IPS-18a (cell line): ENCODE measurements around the gene SMG5.
"Not testable (repeated sequence)": the region's sequence is repeated elsewhere in the genome, so short reads cannot be mapped to it uniquely, and the experiment has no call there.

Source experiments
- H3K27ac ChIP-seq: one replicate; pipeline ENCODE4 v1.5.1; 2013; ENCODE audit warnings: low read length
- H3K27me3 ChIP-seq: one replicate; pipeline ENCODE4 v1.6.1; 2013; ENCODE audit warnings: mild to moderate bottlenecking, low read length; ENCODE audit not compliant: control insufficient read depth, insufficient read depth
- H3K36me3 ChIP-seq: one replicate; pipeline ENCODE4 v1.6.1; 2013; ENCODE audit warnings: low read depth, low read length; ENCODE audit not compliant: control insufficient read depth
- H3K4me1 ChIP-seq: one replicate; pipeline ENCODE4 v1.6.1; 2013; ENCODE audit warnings: low read depth, low read length; ENCODE audit not compliant: control insufficient read depth
- H3K4me3 ChIP-seq: one replicate; pipeline ENCODE4 v1.5.1; 2013; ENCODE audit warnings: low read length
- H3K9ac ChIP-seq: one replicate; pipeline ENCODE4 v1.6.1; 2013; ENCODE audit warnings: mild to moderate bottlenecking, low read length, moderate library complexity
- H3K9me3 ChIP-seq: one replicate; pipeline ENCODE4 v1.6.1; 2013; ENCODE audit warnings: low read depth, low read length; ENCODE audit not compliant: control insufficient read depth

Gene SMG5

GRCh38 chr1:156225677-156226014 is 57.0 kb downstream of the SMG5 start:
- H3K27me3 ChIP-seq = no peaks in the 10 kb centered on the region
- peaks cover 42% of the 10 kb centered on the region for H3K36me3 ChIP-seq
- H3K9me3 ChIP-seq = no peaks in the 10 kb centered on the region
- no peak overlapping the region for H3K4me3 ChIP-seq
- no peak overlapping the region for H3K9ac ChIP-seq
- H3K4me1 ChIP-seq = no peaks in the 10 kb centered on the region
- no peak overlapping the region for H3K27ac ChIP-seq

- Histone ChIP-seq H3K4me1 (no peaks in the 10 kb centered on the region), H3K27ac (no peak overlapping the region), H3K36me3 (peaks cover 37% of the 10 kb centered on the region), H3K4me3 (no peak overlapping the region), H3K9me3 (no peaks in the 10 kb centered on the region), H3K9ac (no peak overlapping the region), H3K27me3 (no peaks in the 10 kb centered on the region)
These were observed 60.5 kb downstream of the SMG5 start for GRCh38 chr1:156221986-156222692.

- H3K9me3 ChIP-seq = no peaks in the 10 kb centered on the region
- no peaks in the 10 kb centered on the region for H3K27me3 ChIP-seq
- no peak overlapping the region for H3K27ac ChIP-seq
- H3K9ac ChIP-seq = no peak overlapping the region
- peaks cover 27% of the 10 kb centered on the region for H3K36me3 ChIP-seq
- no peaks in the 10 kb centered on the region for H3K4me1 ChIP-seq
- H3K4me3 ChIP-seq = no peak overlapping the region
These were observed 62.4 kb downstream of the SMG5 start for GRCh38 chr1:156220226-156220625.

GRCh38 chr1:156217871-156218270 is 64.8 kb downstream of the SMG5 start:
- no peak overlapping the region for H3K9ac ChIP-seq
- no peaks in the 10 kb centered on the region for H3K4me1 ChIP-seq
- H3K4me3 ChIP-seq = no peak overlapping the region
- H3K27me3 ChIP-seq = no peaks in the 10 kb centered on the region
- no peak overlapping the region for H3K27ac ChIP-seq
- no peaks in the 10 kb centered on the region for H3K9me3 ChIP-seq
- peaks cover 22% of the 10 kb centered on the region for H3K36me3 ChIP-seq

GRCh38 chr1:156216361-156217086 is 66.1 kb downstream of the SMG5 start:
- not testable (repeated sequence) for H3K9me3 ChIP-seq, H3K4me1 ChIP-seq, H3K27ac ChIP-seq, H3K27me3 ChIP-seq, H3K9ac ChIP-seq, H3K4me3 ChIP-seq
- peaks cover 12% of the 10 kb centered on the region for H3K36me3 ChIP-seq

- H3K9ac ChIP-seq = peak overlapping the region; percentile 97
- H3K27ac ChIP-seq = no peak overlapping the region
- H3K4me3 ChIP-seq = peak overlapping the region; percentile 85
- H3K9me3 ChIP-seq = no peaks in the 10 kb centered on the region
- peaks cover 15% of the 10 kb centered on the region for H3K36me3 ChIP-seq
- peaks cover 7% of the 10 kb centered on the region for H3K4me1 ChIP-seq
- no peaks in the 10 kb centered on the region for H3K27me3 ChIP-seq
These were observed 68.4 kb downstream of the SMG5 start for GRCh38 chr1:156214024-156214748.

- peaks cover 7% of the 10 kb centered on the region for H3K4me1 ChIP-seq
- peak overlapping the region; percentile 97 for H3K27ac ChIP-seq
- no peaks in the 10 kb centered on the region for H3K9me3 ChIP-seq
- H3K4me3 ChIP-seq = peak overlapping the region; percentile 85
- H3K9ac ChIP-seq = peak overlapping the region; percentile 97
- H3K27me3 ChIP-seq = no peaks in the 10 kb centered on the region
- peaks cover 17% of the 10 kb centered on the region for H3K36me3 ChIP-seq
These were observed 69.0 kb downstream of the SMG5 start for GRCh38 chr1:156213644-156213966.

GRCh38 chr1:156212833-156213643 is 69.6 kb downstream of the SMG5 start, which contains the start of gene PMF1:
TSS of gene PMF1 (plus strand) at chr1:156213007. CDS start at chr1:156213016, 9 bp downstream.
- Histone ChIP-seq H3K9me3 (no peaks in the 10 kb centered on the region), H3K4me1 (peaks cover 7% of the 10 kb centered on the region), H3K4me3 (peak within 1 kb of the TSS; percentile 85), H3K27me3 (no peaks in the 10 kb centered on the region), H3K27ac (peak within 1 kb of the TSS; percentile 97), H3K9ac (peak within 1 kb of the TSS; percentile 97), H3K36me3 (peaks cover 19% of the 10 kb centered on the region)

GRCh38 chr1:156212130-156212529 is 70.5 kb downstream of the SMG5 start:
- peak overlapping the region; percentile 97 for H3K27ac ChIP-seq
- H3K27me3 ChIP-seq = no peaks in the 10 kb centered on the region
- H3K4me3 ChIP-seq = peak overlapping the region; percentile 85
- peaks cover 7% of the 10 kb centered on the region for H3K4me1 ChIP-seq
- H3K36me3 ChIP-seq = peaks cover 19% of the 10 kb centered on the region
- peak overlapping the region; percentile 97 for H3K9ac ChIP-seq
- H3K9me3 ChIP-seq = no peaks in the 10 kb centered on the region

- no peak overlapping the region for H3K9ac ChIP-seq
- no peaks in the 10 kb centered on the region for H3K27me3 ChIP-seq
- H3K36me3 ChIP-seq = peaks cover 19% of the 10 kb centered on the region
- peaks cover 7% of the 10 kb centered on the region for H3K4me1 ChIP-seq
- no peaks in the 10 kb centered on the region for H3K9me3 ChIP-seq
- no peak overlapping the region for H3K4me3 ChIP-seq
- H3K27ac ChIP-seq = no peak overlapping the region
These were observed 71.4 kb downstream of the SMG5 start for GRCh38 chr1:156211243-156211642.

GRCh38 chr1:156204686-156205085 is 77.9 kb downstream of the SMG5 start:
- H3K9me3 ChIP-seq = no peaks in the 10 kb centered on the region
- peaks cover 23% of the 10 kb centered on the region for H3K36me3 ChIP-seq
- H3K4me3 ChIP-seq = no peak overlapping the region
- H3K4me1 ChIP-seq = no peaks in the 10 kb centered on the region
- no peak overlapping the region for H3K9ac ChIP-seq
- H3K27ac ChIP-seq = no peak overlapping the region
- no peaks in the 10 kb centered on the region for H3K27me3 ChIP-seq
